SH-SY5Y (cell line): ENCODE measurements around the gene SMAD9.

ENCODE experiments used
- GATA2 ChIP-seq: IDR thresholded peaks from 2 replicates; pipeline ENCODE4 v1.6.1; 2011; ENCODE audit warnings: mild to moderate bottlenecking, low read depth, low read length
- GATA3 ChIP-seq: IDR thresholded peaks from 2 replicates; pipeline ENCODE4 v1.6.1; 2011; ENCODE audit warnings: low read depth, mild to moderate bottlenecking, low read length, moderate library complexity

DNA sequence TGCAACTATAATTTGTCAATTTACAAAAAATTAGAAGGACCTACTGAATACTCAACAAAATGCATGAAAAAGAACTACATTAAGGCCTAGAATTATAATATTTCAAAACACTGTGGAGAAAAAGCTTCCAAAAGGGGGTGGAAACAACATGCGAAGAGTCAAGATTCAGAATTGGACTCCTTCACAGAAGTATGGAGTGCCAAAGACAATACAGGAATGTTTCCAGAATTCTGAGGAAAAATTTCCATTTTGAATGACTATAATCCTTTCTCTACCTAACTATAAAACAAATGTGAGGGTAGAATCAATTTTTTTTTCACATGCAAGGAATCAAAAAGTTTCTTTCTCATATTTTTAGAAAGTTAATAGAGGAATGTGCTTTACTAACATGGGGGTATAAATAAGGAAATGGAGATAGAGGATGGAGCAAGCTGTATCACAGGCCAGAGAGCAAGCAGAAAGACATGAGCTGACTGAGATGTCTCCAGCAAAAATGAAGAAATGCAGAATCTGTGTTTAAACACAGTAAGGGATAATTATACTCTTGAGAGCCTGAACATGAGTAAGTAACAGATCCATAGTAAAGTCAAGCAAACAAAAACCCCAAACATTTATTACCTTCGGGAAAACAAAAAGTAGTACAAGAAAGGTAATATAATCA lies 39.5 kb upstream of the SMAD9 start:
- TF ChIP-seq GATA3, result no peak
- TF ChIP-seq GATA2, result no peak
